ENCODE data around the gene TSSK3.
"Not testable (repeated sequence)": the region's sequence is repeated elsewhere in the genome, so short reads cannot be mapped to it uniquely, and the experiment has no call there.

TSSK3 gene

GRCh38 chr1:32363713-32364112, 1.4 kb downstream of the TSSK3 start:
- DNase-seq (ENCODE audit: low spot score): no peak

GRCh38 chr1:32364836-32365235, 2.5 kb downstream of the TSSK3 start:
- DNase-seq (ENCODE audit: low spot score): no peak

GRCh38 chr1:32365445-32365844, 3.1 kb downstream of the TSSK3 start:
- DNase-seq (ENCODE audit: low spot score): no peak

GRCh38 chr1:32367912-32368635, 5.7 kb downstream of the TSSK3 start:
- DNase-seq (ENCODE audit: low spot score): no peak

- peak; percentile 77 for DNase-seq (ENCODE audit: low spot score)
Observed at GRCh38 chr1:32372149-32372756, 9.9 kb downstream of the TSSK3 start.

GRCh38 chr1:32373996-32374592, 11.8 kb downstream of the TSSK3 start:
- no peak for DNase-seq (ENCODE audit: low spot score)

- DNase-seq (ENCODE audit: low spot score): no peak
Observed at GRCh38 chr1:32376199-32376598, 13.9 kb downstream of the TSSK3 start.

- DNase-seq (ENCODE audit: low spot score): no peak
Observed at GRCh38 chr1:32377541-32378220, 15.3 kb downstream of the TSSK3 start.

GRCh38 chr1:32380057-32380456, 17.7 kb downstream of the TSSK3 start:
- DNase-seq (ENCODE audit: low spot score): no peak

- no peak for DNase-seq (ENCODE audit: low spot score)
Observed at GRCh38 chr1:32386676-32387392, 24.5 kb downstream of the TSSK3 start.

- no peak for DNase-seq (ENCODE audit: low spot score)
Observed at GRCh38 chr1:32388641-32389040, 26.3 kb downstream of the TSSK3 start.

GRCh38 chr1:32390904-32391870, 28.8 kb downstream of the TSSK3 start:
- DNase-seq (ENCODE audit: low spot score): no peak

- DNase-seq (ENCODE audit: low spot score): no peak
Observed at GRCh38 chr1:32392325-32392724, 30.0 kb downstream of the TSSK3 start.

GRCh38 chr1:32393136-32393535, 30.8 kb downstream of the TSSK3 start:
- no peak for DNase-seq (ENCODE audit: low spot score)

- peak; percentile 24 for DNase-seq (ENCODE audit: low spot score)
Observed at GRCh38 chr1:32393832-32394140, 31.4 kb downstream of the TSSK3 start.

GRCh38 chr1:32394141-32394889, 32.0 kb downstream of the TSSK3 start, which contains the start of gene BSDC1:
TSS of gene BSDC1 (minus strand) at chr1:32394441. CDS start at chr1:32394414, 27 bp downstream.
- DNase-seq (ENCODE audit: low spot score): peak; percentile 98

- DNase-seq (ENCODE audit: low spot score): no peak
Observed at GRCh38 chr1:32394890-32395432, 32.6 kb downstream of the TSSK3 start.

GRCh38 chr1:32396524-32396923, 34.2 kb downstream of the TSSK3 start:
- DNase-seq (ENCODE audit: low spot score): not testable (repeated sequence)

GRCh38 chr1:32398401-32398800, 36.1 kb downstream of the TSSK3 start:
- DNase-seq (ENCODE audit: low spot score): no peak

GRCh38 chr1:32399843-32400242, 37.5 kb downstream of the TSSK3 start:
- no peak for DNase-seq (ENCODE audit: low spot score)
